MM.1S (cell line): Measurements from ENCODE around the gene CSNK1D.
A peak's percentile ranks its signal among the peaks of the same experiment; 100 is the strongest.

Experiments
- DNase-seq: peaks from one replicate; pipeline ENCODE4 v3.0.0-alpha.2; 2015
- H2AFZ ChIP-seq: fragments of 300-600 bp; sonication (generic); 2 replicates; pipeline ENCODE4 v1.6.0; 2016; ENCODE audit warnings: antibody characterized with exemption, low read length
- H3F3A ChIP-seq: fragments of 300-600 bp; sonication (generic); 2 replicates; pipeline ENCODE4 v1.6.1; 2016; ENCODE audit warnings: mild to moderate bottlenecking, antibody characterized with exemption, low read length, moderate library complexity, mixed read lengths; ENCODE audit not compliant: insufficient read depth
- H3K27ac ChIP-seq: fragments of 300-600 bp; sonication (generic); 2 replicates; pipeline ENCODE4 v1.5.1; 2016; ENCODE audit warnings: mild to moderate bottlenecking, low read length
- H3K27me3 ChIP-seq: fragments of 300-600 bp; sonication (generic); replicated peaks from 2 replicates; pipeline ENCODE4 v1.6.0; 2016; ENCODE audit warnings: low read length; ENCODE audit not compliant: insufficient read depth
- H3K36me3 ChIP-seq: fragments of 300-600 bp; sonication (generic); replicated peaks from 2 replicates; pipeline ENCODE4 v1.6.1; 2016; ENCODE audit warnings: mild to moderate bottlenecking, low read length, mixed read lengths; ENCODE audit not compliant: insufficient read depth
- H3K4me1 ChIP-seq: fragments of 300-600 bp; sonication (generic); 2 replicates; pipeline ENCODE4 v1.6.1; 2016; ENCODE audit warnings: low read length, mixed read lengths
- H3K4me2 ChIP-seq: fragments of 300-600 bp; sonication (generic); 2 replicates; pipeline ENCODE4 v1.6.0; 2016; ENCODE audit warnings: low read depth, low read length
- H3K4me3 ChIP-seq: fragments of 300-600 bp; sonication (generic); 2 replicates; pipeline ENCODE4 v1.5.1; 2016; ENCODE audit warnings: low read length, mixed read lengths
- H3K79me2 ChIP-seq: fragments of 300-600 bp; sonication (generic); 2 replicates; pipeline ENCODE4 v1.6.1; 2016; ENCODE audit warnings: mixed run types, low read length, mixed read lengths
- H3K9ac ChIP-seq: fragments of 300-600 bp; sonication (generic); 2 replicates; pipeline ENCODE4 v1.6.1; 2016; ENCODE audit warnings: low read length, mixed read lengths
- H3K9me2 ChIP-seq: fragments of 300-600 bp; sonication (generic); replicated peaks from 2 replicates; pipeline ENCODE4 v1.6.1; 2016; ENCODE audit warnings: mild to moderate bottlenecking, low read length, mixed read lengths; ENCODE audit not compliant: insufficient read depth
- H3K9me3 ChIP-seq: fragments of 300-600 bp; sonication (generic); replicated peaks from 2 replicates; pipeline ENCODE4 v1.6.1; 2016; ENCODE audit warnings: mild to moderate bottlenecking, low read length, mixed read lengths; ENCODE audit not compliant: insufficient read depth
- H4K20me1 ChIP-seq: fragments of 300-600 bp; sonication (generic); 2 replicates; pipeline ENCODE4 v1.6.1; 2016; ENCODE audit warnings: mild to moderate bottlenecking, low read length, moderate library complexity, mixed read lengths; ENCODE audit not compliant: insufficient read depth
- CTCF ChIP-seq: fragments of 300-600 bp; sonication (generic); IDR thresholded peaks from 2 replicates; pipeline ENCODE4 v1.5.1; 2016; ENCODE audit warnings: antibody characterized with exemption, low read length, mixed read lengths
- EZH2 ChIP-seq: fragments of 300-600 bp; sonication (generic); optimal IDR thresholded peaks from 2 replicates; pipeline ENCODE3; 2017; ENCODE audit warnings: low read depth, mild to moderate bottlenecking, antibody characterized with exemption, low read length, mixed read lengths
- EZH2phosphoT487 ChIP-seq: fragments of 300-600 bp; sonication (generic); IDR thresholded peaks from 2 replicates; pipeline ENCODE4 v1.6.1; 2018; ENCODE audit warnings: antibody characterized with exemption, low read length

The CSNK1D gene

GRCh38 chr17:82299452-82299851, 26.0 kb upstream of the CSNK1D start:
- no peak for DNase-seq
- H3K4me3 ChIP-seq, result no peak overlapping the region
- peaks cover 23% of the 10 kb centered on the region for H3K4me1 ChIP-seq
- H3K36me3 ChIP-seq, result no peaks in the 10 kb centered on the region
- H3K9me2 ChIP-seq, result no peaks in the 10 kb centered on the region
- H3F3A ChIP-seq, result peaks cover 35% of the 10 kb centered on the region
- no peaks in the 10 kb centered on the region for H3K27me3 ChIP-seq
- H3K79me2 ChIP-seq, result no peaks in the 10 kb centered on the region
- no peak overlapping the region for H3K9ac ChIP-seq
- no peak overlapping the region for H2AFZ ChIP-seq
- H3K4me2 ChIP-seq, result no peak overlapping the region
- no peaks in the 10 kb centered on the region for H4K20me1 ChIP-seq
- no peaks in the 10 kb centered on the region for H3K9me3 ChIP-seq
- H3K27ac ChIP-seq, result no peak overlapping the region
- no peak for TF ChIP-seq EZH2
- TF ChIP-seq CTCF, result no peak
- no peak for TF ChIP-seq EZH2phosphoT487

- H3K9ac ChIP-seq, result peak overlapping the region; percentile 98
- H3K4me3 ChIP-seq, result peak overlapping the region; percentile 75
Observed at GRCh38 chr17:82298538-82299421, 25.3 kb upstream of the CSNK1D start.

GRCh38 chr17:82297714-82298537, 24.4 kb upstream of the CSNK1D start:
- H3K36me3 ChIP-seq, result no peaks in the 10 kb centered on the region
- peak overlapping the region; percentile 75 for H3K4me3 ChIP-seq
- H4K20me1 ChIP-seq, result no peaks in the 10 kb centered on the region
- no peaks in the 10 kb centered on the region for H3K79me2 ChIP-seq
- DNase-seq, result peak; percentile 77
- peak overlapping the region; percentile 68 for H2AFZ ChIP-seq
- no peaks in the 10 kb centered on the region for H3K9me3 ChIP-seq
- H3K27ac ChIP-seq, result peak overlapping the region; percentile 87
- H3K9me2 ChIP-seq, result no peaks in the 10 kb centered on the region
- H3K4me2 ChIP-seq, result peak overlapping the region; percentile 94
- peak overlapping the region; percentile 98 for H3K9ac ChIP-seq
- H3K27me3 ChIP-seq, result no peaks in the 10 kb centered on the region
- no peak for TF ChIP-seq EZH2phosphoT487
- no peak for TF ChIP-seq CTCF
- TF ChIP-seq EZH2, result no peak
- H3F3A ChIP-seq, result peaks cover 42% of the 10 kb centered on the region
- H3K4me1 ChIP-seq, result peaks cover 23% of the 10 kb centered on the region

More at GRCh38 chr17:82298538-82299421, 25.3 kb upstream of the CSNK1D start:
- H3K27ac ChIP-seq, result peak overlapping the region; percentile 87
- TF ChIP-seq CTCF (no peak), EZH2 (no peak), EZH2phosphoT487 (no peak)
- no peaks in the 10 kb centered on the region for H3K79me2 ChIP-seq
- H3K36me3 ChIP-seq, result no peaks in the 10 kb centered on the region
- H3K4me2 ChIP-seq, result peak overlapping the region; percentile 94
- peak overlapping the region; percentile 68; the same call in 1 of the 2 replicates for H2AFZ ChIP-seq
- no peak for DNase-seq
- peaks cover 23% of the 10 kb centered on the region for H3K4me1 ChIP-seq
- no peaks in the 10 kb centered on the region for H3K27me3 ChIP-seq
- H3F3A ChIP-seq, result peaks cover 42% of the 10 kb centered on the region
- no peaks in the 10 kb centered on the region for H4K20me1 ChIP-seq
- H3K9me3 ChIP-seq, result no peaks in the 10 kb centered on the region
- H3K9me2 ChIP-seq, result no peaks in the 10 kb centered on the region
